ENCODE measurements around the gene GRK5.
"Not testable (repeated sequence)": the region's sequence is repeated elsewhere in the genome, so short reads cannot be mapped to it uniquely, and the experiment has no call there.

The GRK5 gene

DNA sequence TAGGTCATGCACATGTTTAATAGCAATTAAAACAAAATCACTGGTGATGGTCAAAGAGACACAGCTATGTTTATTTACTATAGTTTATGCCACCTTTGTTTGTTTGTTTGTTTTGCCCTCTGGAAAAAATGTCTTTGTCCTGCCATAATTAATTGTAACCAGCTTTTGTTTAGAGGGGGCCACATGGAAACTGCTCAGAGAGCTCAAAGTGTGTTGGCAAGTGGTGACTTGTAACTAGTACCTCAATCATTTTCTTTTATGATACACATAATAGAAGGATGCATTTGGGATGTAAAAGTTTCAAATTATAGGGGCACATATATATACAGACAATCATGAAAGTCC lies 40.2 kb downstream of the GRK5 start:
- FAIRE-seq: no peak
- no peak for DNase-seq (ENCODE audit: insufficient read length, low spot score)

DNA sequence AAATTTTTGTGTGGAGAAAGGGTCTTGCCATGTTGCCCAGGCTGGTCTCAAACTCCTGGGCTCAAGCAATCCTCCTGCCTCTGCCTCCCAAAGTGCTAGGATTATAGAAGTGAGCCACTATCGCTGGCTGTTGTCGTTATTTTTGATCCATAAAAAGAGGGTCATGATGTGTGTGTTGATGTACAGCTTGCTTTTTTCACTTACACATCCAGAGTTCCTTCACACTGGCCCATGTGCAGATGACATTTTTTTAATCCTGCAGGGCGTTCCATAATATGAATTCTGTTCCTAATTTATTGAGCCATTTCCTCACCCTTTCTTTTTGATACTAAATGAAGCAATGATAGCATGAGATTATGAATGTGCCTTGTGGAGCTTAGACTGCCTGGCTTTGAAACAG lies 40.8 kb downstream of the GRK5 start:
- FAIRE-seq: no peak
- no peak for DNase-seq (ENCODE audit: insufficient read length, low spot score)

- DNase-seq (ENCODE audit: insufficient read length, low spot score): no peak
- no peak for FAIRE-seq
Measured at GRCh38 chr10:119248681-119249080, 41.3 kb downstream of the GRK5 start.

- FAIRE-seq: no peak
- DNase-seq (ENCODE audit: insufficient read length, low spot score): no peak
Measured at GRCh38 chr10:119250641-119251314, 43.4 kb downstream of the GRK5 start.

DNA sequence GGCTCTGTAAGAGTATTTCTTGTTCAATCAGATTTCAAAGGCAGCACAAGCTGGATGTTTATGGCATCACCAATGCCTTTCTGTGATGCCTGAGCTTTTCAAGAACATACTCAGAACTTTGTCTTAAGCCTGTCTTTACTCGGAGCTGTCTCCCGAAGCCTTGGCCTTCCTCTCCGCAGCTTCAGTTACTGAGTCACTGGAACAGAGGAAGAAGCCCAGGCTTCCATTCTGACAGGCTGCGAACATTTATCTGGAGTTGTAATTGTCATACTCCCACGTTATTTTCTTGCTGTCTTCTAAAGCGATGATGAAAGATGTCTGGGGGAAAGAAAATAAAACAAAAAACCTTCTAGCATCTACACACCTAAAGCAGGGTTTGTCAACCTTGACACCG lies 43.9 kb downstream of the GRK5 start:
- DNase-seq (ENCODE audit: insufficient read length, low spot score) (no peak), FAIRE-seq (no peak)

- FAIRE-seq (no peak), DNase-seq (ENCODE audit: insufficient read length, low spot score) (no peak)
Measured at GRCh38 chr10:119252051-119252465, 44.7 kb downstream of the GRK5 start.

GRCh38 chr10:119252470-119253151 lies 45.2 kb downstream of the GRK5 start:
- no peak for FAIRE-seq
- DNase-seq (ENCODE audit: insufficient read length, low spot score): no peak

DNA sequence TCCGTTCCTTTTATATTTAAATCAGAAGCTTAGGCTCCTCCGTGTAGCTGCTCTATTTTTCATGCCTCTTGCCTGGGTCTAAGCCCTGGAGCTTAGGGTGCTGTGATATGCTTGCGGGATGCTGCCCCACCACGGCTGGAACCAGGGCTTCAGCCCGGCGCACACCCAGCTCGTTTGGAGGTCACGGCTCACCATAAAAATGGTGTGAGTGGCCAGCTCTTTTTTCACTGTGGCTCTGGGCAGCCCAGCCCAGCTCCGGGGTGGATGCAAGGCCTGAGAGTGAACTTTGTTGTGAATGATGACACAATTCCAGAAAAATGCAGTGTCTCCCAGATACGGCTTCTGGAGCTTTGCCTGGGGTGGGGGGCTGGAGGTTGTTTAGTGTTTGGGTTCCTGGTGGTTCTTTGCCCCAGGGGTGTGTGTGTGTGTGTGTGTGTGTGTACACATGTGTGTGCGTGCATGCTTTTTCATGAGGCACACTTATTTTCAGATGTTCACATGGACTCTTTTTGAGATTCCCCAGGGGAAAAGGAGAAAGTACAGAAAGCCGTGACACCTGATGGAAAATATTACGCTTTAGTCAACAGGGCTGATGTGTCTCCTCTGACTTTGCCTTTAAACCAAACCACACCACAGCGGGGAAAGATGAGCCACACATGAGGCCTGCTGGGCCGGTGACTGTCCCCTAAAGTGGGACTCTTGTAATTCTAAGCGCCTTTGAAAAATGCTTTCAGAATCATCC lies 46.2 kb downstream of the GRK5 start:
- FAIRE-seq (no peak), DNase-seq (ENCODE audit: insufficient read length, low spot score) (peak; percentile 73)

DNA sequence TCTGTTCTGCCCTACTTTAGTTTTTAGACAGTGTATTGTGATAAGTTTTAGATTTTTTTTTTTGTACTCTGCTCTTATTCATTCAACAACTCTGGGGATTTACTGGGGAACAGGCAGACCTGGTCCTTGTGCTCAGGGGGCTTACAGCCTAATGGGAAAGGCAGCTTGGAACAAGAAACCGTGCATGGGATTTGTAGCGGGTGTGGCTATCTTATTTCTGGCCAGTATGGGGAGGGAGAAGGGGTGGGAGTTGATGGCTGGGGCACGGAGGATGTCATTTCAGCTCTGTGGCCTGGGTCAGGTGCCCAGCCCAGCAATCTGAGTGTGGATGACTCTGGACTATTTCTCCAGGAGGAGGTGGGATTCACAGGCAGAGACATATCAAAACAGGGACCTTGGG lies 47.0 kb downstream of the GRK5 start:
- DNase-seq (ENCODE audit: insufficient read length, low spot score) (no peak), FAIRE-seq (no peak)

DNA sequence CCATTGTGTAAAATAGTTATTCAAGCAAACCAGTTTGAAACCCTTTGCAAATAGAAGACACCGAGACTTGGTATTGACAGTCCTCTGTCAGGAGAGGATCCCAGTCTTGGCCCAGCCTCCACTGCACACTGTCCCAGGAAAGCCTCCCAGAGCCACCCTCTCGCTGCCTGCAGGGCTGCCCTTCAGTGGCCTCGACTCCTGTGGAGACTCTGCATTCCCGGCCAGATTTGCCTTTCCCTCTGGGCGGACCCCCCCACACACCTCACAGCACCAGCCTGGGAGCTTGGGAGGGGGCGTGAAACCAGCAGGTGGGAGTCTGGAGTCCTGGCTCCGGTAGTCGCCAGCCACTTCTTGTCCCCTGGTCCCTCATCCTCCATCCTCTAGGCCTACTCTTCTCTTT lies 48.7 kb downstream of the GRK5 start:
- no peak for DNase-seq (ENCODE audit: insufficient read length, low spot score)
- no peak for FAIRE-seq

DNA sequence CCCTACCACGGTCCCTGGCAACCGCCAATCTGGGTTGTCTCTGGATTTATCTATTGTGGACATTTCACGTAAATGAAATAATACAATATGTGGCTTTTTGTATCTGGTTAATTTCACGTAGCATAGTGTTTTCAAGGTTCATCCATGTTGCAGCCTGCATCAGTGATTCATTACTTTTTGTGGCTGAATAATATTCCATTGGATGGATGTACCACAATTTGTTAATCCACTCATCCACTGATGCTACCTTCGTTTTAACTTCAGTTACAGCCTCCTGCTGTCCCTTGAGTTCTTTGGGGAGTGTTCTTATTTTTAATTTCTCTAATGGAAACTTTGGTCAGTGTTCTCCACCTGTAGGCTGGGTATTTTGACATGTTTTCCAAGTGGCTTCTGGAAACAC lies 49.5 kb downstream of the GRK5 start:
- FAIRE-seq: no peak
- no peak for DNase-seq (ENCODE audit: insufficient read length, low spot score)

GRCh38 chr10:119257899-119258419 lies 50.6 kb downstream of the GRK5 start:
- DNase-seq (ENCODE audit: insufficient read length, low spot score): no peak
- FAIRE-seq: no peak

DNA sequence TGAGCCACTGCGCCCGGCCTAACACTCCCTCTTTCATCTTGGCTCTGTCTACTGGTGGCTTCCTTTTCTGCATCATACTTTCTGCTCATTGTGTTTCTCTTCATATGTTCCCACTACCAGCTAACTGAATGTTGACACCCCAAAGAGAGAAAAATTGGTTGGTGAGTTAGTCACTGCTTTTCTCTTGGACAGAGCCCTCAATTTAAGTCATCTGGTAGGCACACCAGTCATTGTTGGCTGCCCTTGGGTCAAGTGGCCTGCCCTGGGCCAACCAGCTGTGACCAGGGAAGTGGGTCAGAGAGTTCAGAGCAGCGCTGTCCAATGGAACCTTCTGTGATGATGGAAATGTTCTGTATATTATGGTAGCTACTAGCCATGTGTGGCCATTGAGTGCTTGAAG lies 52.0 kb downstream of the GRK5 start:
- no peak for FAIRE-seq

GRCh38 chr10:119261016-119261415 lies 53.6 kb downstream of the GRK5 start:
- DNase-seq (ENCODE audit: insufficient read length, low spot score); FAIRE-seq: not testable (repeated sequence)

More for the DNA sequence above, 52.0 kb downstream of the GRK5 start:
- DNase-seq (ENCODE audit: insufficient read length, low spot score): no peak

DNA sequence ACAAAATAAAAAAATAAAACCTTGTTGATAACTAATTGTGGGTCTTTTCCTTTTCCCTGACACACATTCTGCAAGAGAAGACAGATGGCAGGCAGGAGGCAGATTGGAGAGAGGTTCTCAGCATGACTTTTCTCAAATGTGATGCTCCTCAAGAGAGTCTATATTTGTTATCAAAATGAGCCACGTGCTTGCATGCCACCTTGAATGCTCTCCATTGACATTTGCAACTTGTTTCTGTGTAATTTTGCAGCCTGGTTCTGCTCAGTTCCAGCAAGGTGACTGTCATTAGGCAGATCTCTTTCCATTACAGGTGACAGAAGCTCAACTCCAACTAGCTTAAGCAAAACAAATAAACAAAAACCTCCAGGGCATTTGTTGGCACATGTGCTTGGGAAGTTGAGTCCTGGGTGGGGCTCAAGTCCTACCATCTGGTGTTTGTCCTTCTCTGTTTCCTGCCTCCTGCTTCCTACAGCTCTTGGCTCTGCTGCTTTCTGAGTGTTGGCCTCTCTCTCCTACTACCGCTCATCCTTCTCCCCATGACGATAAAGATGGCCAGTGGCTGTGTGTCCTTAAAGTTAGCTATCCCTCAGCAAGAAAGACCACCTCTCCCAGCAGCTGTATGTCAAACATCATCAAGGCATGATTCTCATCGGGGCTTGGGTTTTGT lies 56.7 kb downstream of the GRK5 start:
- DNase-seq (ENCODE audit: insufficient read length, low spot score) (no peak), FAIRE-seq (no peak)

DNA sequence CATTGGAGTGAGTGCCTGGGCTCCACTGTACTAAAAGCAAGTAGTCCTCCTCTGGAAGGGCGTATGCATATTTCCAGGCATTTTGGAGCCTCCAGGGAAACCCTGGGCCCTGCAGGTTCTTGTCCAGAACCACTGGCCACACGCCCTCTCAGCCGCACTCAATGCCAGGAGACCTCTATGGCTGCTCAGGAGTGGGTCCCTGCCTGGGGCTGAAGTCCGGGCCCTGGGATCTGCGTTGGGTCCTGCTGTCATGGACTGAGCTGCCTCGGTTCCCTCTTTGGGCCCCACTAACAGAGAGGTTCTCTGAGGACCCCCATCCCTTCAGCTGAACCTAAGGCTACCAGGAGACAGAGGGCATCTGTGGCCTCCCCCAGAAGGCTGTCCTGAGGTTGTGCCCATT lies 58.3 kb downstream of the GRK5 start:
- DNase-seq (ENCODE audit: insufficient read length, low spot score) (no peak), FAIRE-seq (no peak)

- FAIRE-seq: no peak
- no peak for DNase-seq (ENCODE audit: insufficient read length, low spot score)
Measured at GRCh38 chr10:119267384-119267783, 60.0 kb downstream of the GRK5 start.

- FAIRE-seq: no peak
- no peak for DNase-seq (ENCODE audit: insufficient read length, low spot score)
Measured at GRCh38 chr10:119268428-119268827, 61.1 kb downstream of the GRK5 start.

GRCh38 chr10:119268871-119269506 lies 61.6 kb downstream of the GRK5 start:
- DNase-seq (ENCODE audit: insufficient read length, low spot score) (no peak), FAIRE-seq (no peak)

GRCh38 chr10:119269737-119270136 lies 62.4 kb downstream of the GRK5 start:
- DNase-seq (ENCODE audit: insufficient read length, low spot score): no peak
- no peak for FAIRE-seq
